K562 (cell line): Measurements from ENCODE around the gene DOK1. TPM values are rescaled to one million over a fixed set of nuclear protein-coding genes. Genes with fewer than 3 reads are reported as not detected.

Source experiments
- ARHGAP35 ChIP-seq: fragments of 450-650 bp; IDR thresholded peaks from 2 replicates; pipeline ENCODE4 v1.6.1; 2018; ENCODE audit not compliant: partially characterized antibody
- E2F5 ChIP-seq: sonication (generic); formaldehyde crosslinking; IDR thresholded peaks from 2 replicates; pipeline ENCODE4 v1.8.0; 2022; ENCODE audit warnings: mild to moderate bottlenecking, missing genetic modification reagents
- FOXA1 ChIP-seq: fragments of 450-650 bp; IDR thresholded peaks from 2 replicates; pipeline ENCODE4 v1.6.1; 2016; ENCODE audit warnings: mild to moderate bottlenecking, borderline replicate concordance
- FOXK2 ChIP-seq, 2 experiments: fragments of 450-650 bp; IDR thresholded peaks in 1 of 2; conservative IDR thresholded peaks in 1 of 2; 2 replicates each; pipeline ENCODE4 v1.6.1; 2016; ENCODE audit warnings: low read depth in 2 of 2, mild to moderate bottlenecking in 1 of 2
- FOXP4 ChIP-seq: sonication (generic); formaldehyde crosslinking; IDR thresholded peaks from 2 replicates; pipeline ENCODE4 v1.8.0; 2022; ENCODE audit warnings: mild to moderate bottlenecking, missing genetic modification reagents, borderline replicate concordance
- IRF1 ChIP-seq: sonication (generic); formaldehyde crosslinking; IDR thresholded peaks from 2 replicates; pipeline ENCODE4 v1.8.0; 2022; ENCODE audit warnings: missing genetic modification reagents, mild to moderate bottlenecking, borderline replicate concordance
- JUND ChIP-seq, 2 experiments: IDR thresholded peaks; 2 replicates in 1 of 2; 3 replicates in 1 of 2; pipeline ENCODE4 v1.6.1; 2011; ENCODE audit warnings: borderline replicate concordance in 2 of 2, low read depth in 2 of 2, low read length in 2 of 2, improper control_type of control experiment in 1 of 2, missing biosample characterization in 1 of 2, missing genetic modification characterization in 1 of 2, missing genetic modification reagents in 1 of 2
- KLF16 ChIP-seq: IDR thresholded peaks from 2 replicates; pipeline ENCODE4 v1.6.1; 2016; ENCODE audit warnings: antibody characterized with exemption
- MAFF ChIP-seq: IDR thresholded peaks from 2 replicates; pipeline ENCODE4 v1.6.1; 2012; ENCODE audit warnings: low read length, improper control_type of control experiment
- PML ChIP-seq: IDR thresholded peaks from 2 replicates; pipeline ENCODE4 v1.6.1; 2012; ENCODE audit warnings: low read length, inconsistent platforms
- PRPF4 ChIP-seq: fragments of 200-400 bp; formaldehyde crosslinking; IDR thresholded peaks from one replicate; pipeline ENCODE4 v1.6.1; 2017; ENCODE audit warnings: low read length, low read depth, mild to moderate bottlenecking; ENCODE audit not compliant: insufficient read depth, poor library complexity, severe bottlenecking
- SAFB ChIP-seq: fragments of 200-400 bp; formaldehyde crosslinking; IDR thresholded peaks from 2 replicates; pipeline ENCODE4 v1.6.1; 2017; ENCODE audit warnings: low read depth, low read length, borderline replicate concordance
- SREBF1 ChIP-seq: fragments of 150-350 bp; IDR thresholded peaks from 2 replicates; pipeline ENCODE4 v1.6.1; 2014; ENCODE audit warnings: antibody characterized with exemption, low read depth, low read length, borderline replicate concordance
- ZKSCAN3 ChIP-seq: fragments of 250-450 bp; sonication (Bioruptor Pico); IDR thresholded peaks from 2 replicates; pipeline ENCODE4 v1.4.0; 2020
- ZNF253 ChIP-seq: fragments of 250-450 bp; sonication (Bioruptor Pico); conservative IDR thresholded peaks from 2 replicates; pipeline ENCODE4 v1.6.1; 2021; ENCODE audit warnings: mild to moderate bottlenecking
- ZNF436 ChIP-seq: fragments of 250-450, 450-650 bp; sonication (Bioruptor Pico); formaldehyde crosslinking; IDR thresholded peaks from 2 replicates; pipeline ENCODE4 v1.7.0; 2020; ENCODE audit warnings: mild to moderate bottlenecking
- ZNF561 ChIP-seq: fragments of 450-650 bp; formaldehyde crosslinking; conservative IDR thresholded peaks from 2 replicates; pipeline ENCODE4 v1.4.0; 2020; ENCODE audit warnings: mild to moderate bottlenecking, moderate library complexity
- ZNF830 ChIP-seq: fragments of 250-450 bp; sonication (Bioruptor Pico); IDR thresholded peaks from 2 replicates; pipeline ENCODE4 v1.5.0; 2021; ENCODE audit warnings: mild to moderate bottlenecking
- polyA plus RNA-seq, 8 experiments: library from polyadenylated mRNA; depleted of rRNA in 4 of 8; stranded (reverse) in 5 of 8; unstranded in 3 of 8; fragments of >200 nt; fragmentation: Nextera tagmentation in 2 of 8; fragmentation: Illumina TruSeq in 1 of 8; extraction: Ambion mirVana in 2 of 8; extraction: Trizol in 1 of 8; gene quantifications; 2 replicates each; pipeline versions ENCODE4 v1.2.1 to v1.2.3, GENCODE V29; 2011 to 2014; ENCODE audit warnings: inconsistent platforms in 1 of 8, missing spikeins in 1 of 8
- total RNA-seq, 7 experiments: library from RNA; depleted of rRNA in 6 of 7; stranded (reverse); fragments of >200 nt in 6 of 7; fragmentation: Illumina TruSeq in 2 of 7; extraction: Trizol in 2 of 7; gene quantifications; 2 replicates each; pipeline versions ENCODE4 v1.2.1 to v1.2.3, GENCODE V29; 2011 to 2021; ENCODE audit warnings: low replicate concordance in 1 of 7
- TF ChIP-seq, protein P1 (sequence below): fragments of 450-650 bp; formaldehyde crosslinking; IDR thresholded peaks from 2 replicates; pipeline ENCODE4 v1.4.0; 2022; ENCODE audit warnings: missing genetic modification characterization
- TF ChIP-seq, protein P2 (sequence below): fragments of 250-450 bp; sonication (Bioruptor Pico); IDR thresholded peaks from 2 replicates; pipeline ENCODE4 v1.8.0; 2021; ENCODE audit warnings: borderline replicate concordance, mild to moderate bottlenecking, moderate library complexity; ENCODE audit not compliant: poor library complexity, severe bottlenecking

DOK1 gene
- total and polyA plus RNA-seq, 9 of the 15 experiments (the other 6 are each of a cell fraction or from before 2014, with no cell fraction given): 0.59 to 36.4 (median 16.1) TPM

DNA sequence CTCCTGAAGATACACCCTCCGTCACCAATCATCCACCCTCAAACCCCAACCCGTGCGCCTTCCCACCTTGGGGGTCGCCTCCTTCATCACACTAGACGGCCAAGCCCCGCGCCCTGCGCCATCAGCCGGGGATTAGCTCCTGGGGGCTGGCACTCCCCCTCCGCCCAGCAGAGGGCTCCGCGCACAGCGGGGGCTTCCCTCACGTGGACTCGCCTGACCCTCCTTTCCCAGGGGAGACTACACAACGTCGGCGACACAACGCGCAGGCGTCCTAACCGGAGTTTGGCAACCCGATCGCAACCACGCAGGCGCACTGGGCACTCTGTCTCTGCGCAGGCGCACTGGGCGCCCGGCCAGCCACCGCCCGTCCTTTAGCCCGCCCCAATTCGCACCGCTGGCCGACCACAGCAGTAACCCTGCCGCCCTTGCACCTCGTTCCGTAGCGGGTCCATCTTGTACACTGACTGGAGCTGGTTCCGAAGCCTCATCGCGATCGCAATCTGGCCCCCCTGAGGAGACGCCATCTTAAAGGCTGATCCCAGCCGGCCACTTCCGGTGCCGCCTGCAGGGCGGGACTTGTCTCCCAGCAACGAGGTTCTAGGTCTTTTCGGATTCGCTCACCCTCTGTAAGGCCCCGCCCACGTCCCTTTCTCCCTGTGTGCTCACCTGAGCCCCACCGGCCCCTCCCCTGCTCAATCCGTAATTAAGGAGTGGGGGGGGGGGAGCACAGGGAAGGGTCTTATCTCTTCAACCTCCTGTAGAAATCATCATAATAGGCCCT is 47.2 kb upstream of the DOK1 start, which contains the start of gene PCGF1 (continued):
- TF ChIP-seq, protein P1, sequence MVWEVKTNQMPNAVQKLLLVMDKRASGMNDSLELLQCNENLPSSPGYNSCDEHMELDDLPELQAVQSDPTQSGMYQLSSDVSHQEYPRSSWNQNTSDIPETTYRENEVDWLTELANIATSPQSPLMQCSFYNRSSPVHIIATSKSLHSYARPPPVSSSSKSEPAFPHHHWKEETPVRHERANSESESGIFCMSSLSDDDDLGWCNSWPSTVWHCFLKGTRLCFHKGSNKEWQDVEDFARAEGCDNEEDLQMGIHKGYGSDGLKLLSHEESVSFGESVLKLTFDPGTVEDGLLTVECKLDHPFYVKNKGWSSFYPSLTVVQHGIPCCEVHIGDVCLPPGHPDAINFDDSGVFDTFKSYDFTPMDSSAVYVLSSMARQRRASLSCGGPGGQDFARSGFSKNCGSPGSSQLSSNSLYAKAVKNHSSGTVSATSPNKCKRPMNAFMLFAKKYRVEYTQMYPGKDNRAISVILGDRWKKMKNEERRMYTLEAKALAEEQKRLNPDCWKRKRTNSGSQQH (CRISPR knock-in tag): peak; percentile 23; the same call in 1 of the 2 replicates
- no peak for TF ChIP-seq IRF1 (CRISPR knock-in tag)
- no peak for TF ChIP-seq PRPF4
- TF ChIP-seq PML: 0 out of 2 replicates have a peak, but pooled peaks have one; percentile 15
- no peak for TF ChIP-seq ZNF253 (CRISPR knock-in tag)
- no peak for TF ChIP-seq FOXP4
- TF ChIP-seq ZKSCAN3 (CRISPR knock-in tag): no peak
- no peak for TF ChIP-seq FOXA1
- no peak for TF ChIP-seq SREBF1
- peak; percentile 45 for TF ChIP-seq JUND (IDR thresholded peaks at IDR 0.05; ENCODE audit: borderline replicate concordance, low read depth, low read length)
- no peak for TF ChIP-seq JUND (tag; IDR thresholded peaks at IDR 0.05; ENCODE audit: borderline replicate concordance, low read depth, low read length)
- TF ChIP-seq E2F5: no peak
- TF ChIP-seq, protein P2, sequence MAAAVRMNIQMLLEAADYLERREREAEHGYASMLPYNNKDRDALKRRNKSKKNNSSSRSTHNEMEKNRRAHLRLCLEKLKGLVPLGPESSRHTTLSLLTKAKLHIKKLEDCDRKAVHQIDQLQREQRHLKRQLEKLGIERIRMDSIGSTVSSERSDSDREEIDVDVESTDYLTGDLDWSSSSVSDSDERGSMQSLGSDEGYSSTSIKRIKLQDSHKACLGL (CRISPR knock-in tag): no peak
- TF ChIP-seq FOXK2 (conservative IDR thresholded peaks at IDR 0.05 in 1 of 2, IDR thresholded peaks at IDR 0.05 in 1 of 2; ENCODE audit: low read depth in 2 of 2): peak; percentile 22 to 57; a peak in 2 of 4 replicates
- TF ChIP-seq ARHGAP35: no peak
- no peak for TF ChIP-seq ZNF436 (CRISPR knock-in tag)
- no peak for TF ChIP-seq ZNF830 (CRISPR knock-in tag)
- TF ChIP-seq KLF16: no peak
- no peak for TF ChIP-seq ZNF561 (CRISPR knock-in tag)
- no peak for TF ChIP-seq MAFF
- no peak for TF ChIP-seq SAFB
